Inflammatory macrophage treated with lipopolysaccharide for 1 hour (primary cell): ENCODE measurements around the gene SLC22A7.

Source experiments
- DNase-seq, 2 donors: peaks; one replicate each; pipeline ENCODE4 v3.0.0-alpha.2; 2020 to 2022

The SLC22A7 gene

GRCh38 chr6:43283905-43284304, 14.2 kb upstream of the SLC22A7 start:
- no peak for DNase-seq

GRCh38 chr6:43284991-43285781, 12.9 kb upstream of the SLC22A7 start:
- DNase-seq: no peak

- DNase-seq: no peak
These were observed 12.2 kb upstream of the SLC22A7 start for GRCh38 chr6:43285832-43286231.

- peak in 1 of 2 donors; percentile 14 for DNase-seq
These were observed 11.5 kb upstream of the SLC22A7 start for GRCh38 chr6:43286456-43286979.

- DNase-seq: no peak
These were observed 10.9 kb upstream of the SLC22A7 start for GRCh38 chr6:43286980-43287716.

GRCh38 chr6:43287717-43288679, 10.1 kb upstream of the SLC22A7 start:
- DNase-seq: no peak

GRCh38 chr6:43290339-43290904, 7.6 kb upstream of the SLC22A7 start:
- DNase-seq: no peak

GRCh38 chr6:43290905-43291355, 7.1 kb upstream of the SLC22A7 start:
- DNase-seq: no peak

- DNase-seq: no peak
These were observed 6.4 kb upstream of the SLC22A7 start for GRCh38 chr6:43291708-43292107.

- DNase-seq: no peak
These were observed 5.7 kb upstream of the SLC22A7 start for GRCh38 chr6:43292341-43292740.

GRCh38 chr6:43292763-43293318, 5.2 kb upstream of the SLC22A7 start:
- DNase-seq: no peak

- no peak for DNase-seq
These were observed 4.4 kb upstream of the SLC22A7 start for GRCh38 chr6:43293698-43294097.

GRCh38 chr6:43294536-43294935, 3.5 kb upstream of the SLC22A7 start:
- no peak for DNase-seq

- no peak for DNase-seq
These were observed 2.6 kb upstream of the SLC22A7 start for GRCh38 chr6:43295456-43295855.

- DNase-seq: no peak
These were observed 1.1 kb upstream of the SLC22A7 start for GRCh38 chr6:43296780-43297497.

- DNase-seq: no peak
These were observed 691 bp downstream of the SLC22A7 start for GRCh38 chr6:43298565-43299337.

GRCh38 chr6:43299338-43300293, 1.6 kb downstream of the SLC22A7 start:
- no peak for DNase-seq

GRCh38 chr6:43301081-43301870, 3.2 kb downstream of the SLC22A7 start:
- DNase-seq: no peak
